ENCODE results near the gene ABCC1.

The ABCC1 gene

GRCh38 chr16:16122264-16122663, 172.8 kb downstream of the ABCC1 start:
- Histone ChIP-seq H3K27me3 (replicated peaks; ENCODE audit: control insufficient read depth, insufficient read depth, low read length) (no peaks in the 10 kb centered on the region), H3K36me3 (ENCODE audit: control insufficient read depth, insufficient read depth, low read length, severe bottlenecking) (peaks cover 87% of the 10 kb centered on the region), H3K4me1 (ENCODE audit: control insufficient read depth, insufficient read depth, low read length) (no peaks in the 10 kb centered on the region), H3K9me3 (ENCODE audit: control insufficient read depth, low read length) (peaks cover 8% of the 10 kb centered on the region), H3K4me3 (ENCODE audit: low read length) (no peak overlapping the region), H3K9ac (ENCODE audit: low read length) (no peak overlapping the region)
- no peak for DNase-seq (ENCODE audit: low read depth)

- no peak for DNase-seq (ENCODE audit: low read depth)
- Histone ChIP-seq H3K4me1 (ENCODE audit: control insufficient read depth, insufficient read depth, low read length) (no peaks in the 10 kb centered on the region), H3K27me3 (replicated peaks; ENCODE audit: control insufficient read depth, insufficient read depth, low read length) (no peaks in the 10 kb centered on the region), H3K36me3 (ENCODE audit: control insufficient read depth, insufficient read depth, low read length, severe bottlenecking) (peaks cover 80% of the 10 kb centered on the region), H3K9ac (ENCODE audit: low read length) (no peak overlapping the region), H3K9me3 (ENCODE audit: control insufficient read depth, low read length) (peaks cover 8% of the 10 kb centered on the region), H3K4me3 (ENCODE audit: low read length) (no peak overlapping the region)
These were observed 175.0 kb downstream of the ABCC1 start for GRCh38 chr16:16124438-16124837.

GRCh38 chr16:16124974-16125373, 175.6 kb downstream of the ABCC1 start:
- no peak overlapping the region for H3K9ac ChIP-seq (ENCODE audit: low read length)
- DNase-seq (ENCODE audit: low read depth), result no peak
- no peak overlapping the region for H3K4me3 ChIP-seq (ENCODE audit: low read length)

GRCh38 chr16:16126896-16127295, 177.5 kb downstream of the ABCC1 start:
- Histone ChIP-seq H3K9ac (ENCODE audit: low read length) (no peak overlapping the region), H3K27me3 (replicated peaks; ENCODE audit: control insufficient read depth, insufficient read depth, low read length) (no peaks in the 10 kb centered on the region), H3K9me3 (ENCODE audit: control insufficient read depth, low read length) (peaks cover 8% of the 10 kb centered on the region), H3K4me1 (ENCODE audit: control insufficient read depth, insufficient read depth, low read length) (no peaks in the 10 kb centered on the region), H3K4me3 (ENCODE audit: low read length) (no peak overlapping the region), H3K36me3 (ENCODE audit: control insufficient read depth, insufficient read depth, low read length, severe bottlenecking) (peaks cover 73% of the 10 kb centered on the region)
- no peak for DNase-seq (ENCODE audit: low read depth)

More at GRCh38 chr16:16124974-16125373, 175.6 kb downstream of the ABCC1 start:
- Histone ChIP-seq H3K27me3 (replicated peaks; ENCODE audit: control insufficient read depth, insufficient read depth, low read length) (no peaks in the 10 kb centered on the region), H3K4me1 (ENCODE audit: control insufficient read depth, insufficient read depth, low read length) (no peaks in the 10 kb centered on the region), H3K9me3 (ENCODE audit: control insufficient read depth, low read length) (peaks cover 8% of the 10 kb centered on the region), H3K36me3 (ENCODE audit: control insufficient read depth, insufficient read depth, low read length, severe bottlenecking) (peaks cover 78% of the 10 kb centered on the region)

GRCh38 chr16:16127469-16128116, 178.2 kb downstream of the ABCC1 start:
- Histone ChIP-seq H3K9ac (ENCODE audit: low read length) (no peak overlapping the region), H3K9me3 (ENCODE audit: control insufficient read depth, low read length) (peaks cover 8% of the 10 kb centered on the region), H3K4me1 (ENCODE audit: control insufficient read depth, insufficient read depth, low read length) (no peaks in the 10 kb centered on the region), H3K4me3 (ENCODE audit: low read length) (no peak overlapping the region), H3K27me3 (replicated peaks; ENCODE audit: control insufficient read depth, insufficient read depth, low read length) (no peaks in the 10 kb centered on the region), H3K36me3 (ENCODE audit: control insufficient read depth, insufficient read depth, low read length, severe bottlenecking) (peaks cover 71% of the 10 kb centered on the region)
- DNase-seq (ENCODE audit: low read depth), result peak; percentile 84

GRCh38 chr16:16131204-16131603, 181.8 kb downstream of the ABCC1 start:
- H3K9me3 ChIP-seq (ENCODE audit: control insufficient read depth, low read length), result no peaks in the 10 kb centered on the region
- no peak overlapping the region for H3K4me3 ChIP-seq (ENCODE audit: low read length)
- no peak overlapping the region for H3K9ac ChIP-seq (ENCODE audit: low read length)
- no peak for DNase-seq (ENCODE audit: low read depth)
- no peaks in the 10 kb centered on the region for H3K27me3 ChIP-seq (replicated peaks; ENCODE audit: control insufficient read depth, insufficient read depth, low read length)
- H3K4me1 ChIP-seq (ENCODE audit: control insufficient read depth, insufficient read depth, low read length), result no peaks in the 10 kb centered on the region
- H3K36me3 ChIP-seq (ENCODE audit: control insufficient read depth, insufficient read depth, low read length, severe bottlenecking), result peaks cover 73% of the 10 kb centered on the region

- no peak for DNase-seq (ENCODE audit: low read depth)
- Histone ChIP-seq H3K4me1 (ENCODE audit: control insufficient read depth, insufficient read depth, low read length) (no peaks in the 10 kb centered on the region), H3K9ac (ENCODE audit: low read length) (no peak overlapping the region), H3K27me3 (replicated peaks; ENCODE audit: control insufficient read depth, insufficient read depth, low read length) (no peaks in the 10 kb centered on the region), H3K9me3 (ENCODE audit: control insufficient read depth, low read length) (no peaks in the 10 kb centered on the region), H3K36me3 (ENCODE audit: control insufficient read depth, insufficient read depth, low read length, severe bottlenecking) (peaks cover 73% of the 10 kb centered on the region), H3K4me3 (ENCODE audit: low read length) (no peak overlapping the region)
These were observed 182.2 kb downstream of the ABCC1 start for GRCh38 chr16:16131659-16132058.

- Histone ChIP-seq H3K36me3 (ENCODE audit: control insufficient read depth, insufficient read depth, low read length, severe bottlenecking) (peaks cover 82% of the 10 kb centered on the region), H3K4me3 (ENCODE audit: low read length) (no peak overlapping the region), H3K27me3 (replicated peaks; ENCODE audit: control insufficient read depth, insufficient read depth, low read length) (no peaks in the 10 kb centered on the region), H3K9me3 (ENCODE audit: control insufficient read depth, low read length) (no peaks in the 10 kb centered on the region), H3K9ac (ENCODE audit: low read length) (no peak overlapping the region), H3K4me1 (ENCODE audit: control insufficient read depth, insufficient read depth, low read length) (no peaks in the 10 kb centered on the region)
- no peak for DNase-seq (ENCODE audit: low read depth)
These were observed 184.7 kb downstream of the ABCC1 start for GRCh38 chr16:16133943-16134604.

GRCh38 chr16:16136588-16136987, 187.2 kb downstream of the ABCC1 start:
- Histone ChIP-seq H3K36me3 (ENCODE audit: control insufficient read depth, insufficient read depth, low read length, severe bottlenecking) (peaks cover 94% of the 10 kb centered on the region), H3K27me3 (replicated peaks; ENCODE audit: control insufficient read depth, insufficient read depth, low read length) (no peaks in the 10 kb centered on the region), H3K9ac (ENCODE audit: low read length) (no peak overlapping the region), H3K4me1 (ENCODE audit: control insufficient read depth, insufficient read depth, low read length) (no peaks in the 10 kb centered on the region), H3K9me3 (ENCODE audit: control insufficient read depth, low read length) (no peaks in the 10 kb centered on the region), H3K4me3 (ENCODE audit: low read length) (no peak overlapping the region)
- DNase-seq (ENCODE audit: low read depth), result no peak

GRCh38 chr16:16137110-16137509, 187.7 kb downstream of the ABCC1 start:
- no peak for DNase-seq (ENCODE audit: low read depth)
- Histone ChIP-seq H3K9ac (ENCODE audit: low read length) (no peak overlapping the region), H3K4me3 (ENCODE audit: low read length) (no peak overlapping the region), H3K9me3 (ENCODE audit: control insufficient read depth, low read length) (no peaks in the 10 kb centered on the region), H3K36me3 (ENCODE audit: control insufficient read depth, insufficient read depth, low read length, severe bottlenecking) (peaks cover 94% of the 10 kb centered on the region), H3K27me3 (replicated peaks; ENCODE audit: control insufficient read depth, insufficient read depth, low read length) (no peaks in the 10 kb centered on the region), H3K4me1 (ENCODE audit: control insufficient read depth, insufficient read depth, low read length) (no peaks in the 10 kb centered on the region)

- Histone ChIP-seq H3K4me3 (ENCODE audit: low read length) (no peak overlapping the region), H3K4me1 (ENCODE audit: control insufficient read depth, insufficient read depth, low read length) (no peaks in the 10 kb centered on the region), H3K9ac (ENCODE audit: low read length) (no peak overlapping the region), H3K27me3 (replicated peaks; ENCODE audit: control insufficient read depth, insufficient read depth, low read length) (no peaks in the 10 kb centered on the region), H3K36me3 (ENCODE audit: control insufficient read depth, insufficient read depth, low read length, severe bottlenecking) (peaks cover 97% of the 10 kb centered on the region), H3K9me3 (ENCODE audit: control insufficient read depth, low read length) (no peaks in the 10 kb centered on the region)
- DNase-seq (ENCODE audit: low read depth), result no peak
These were observed 188.7 kb downstream of the ABCC1 start for GRCh38 chr16:16138034-16138635.
